GM13977 (cell line): ENCODE data around the gene OFD1.

Experiments used
- DNase-seq: peaks from one replicate; pipeline ENCODE4 v3.0.0; 2012; ENCODE audit warnings: low spot score
- CTCF ChIP-seq: IDR thresholded peaks from 2 replicates; pipeline ENCODE4 v1.5.1; 2012; ENCODE audit warnings: mild to moderate bottlenecking, control low read depth; ENCODE audit not compliant: insufficient read depth; ENCODE audit errors: extremely low read depth, missing control alignments
- in situ Hi-C: fragments of 300-500 bp; cut with MboI; formaldehyde crosslinking; loops from one replicate; pipeline ENCODE4 v1.12.0; 2022; ENCODE audit warnings: low sequenced_read_pairs, low pct_unique_long_range_greater_than_20kb, mixed read lengths, inconsistent platforms; ENCODE audit not compliant: unreplicated experiment

The OFD1 gene

GRCh38 chrX:13694983-13695382 lies 39.6 kb upstream of the OFD1 start:
- TF ChIP-seq CTCF = no peak
- in situ Hi-C loops = loop anchor here (25.0 kb wide), 2 partner anchors 108 to 708 kb away; partner anchors contain the start of gene TMSB4X
- no peak for DNase-seq

GRCh38 chrX:13695601-13696115 lies 38.9 kb upstream of the OFD1 start:
- DNase-seq = no peak
- in situ Hi-C loops = loop anchor here (25.0 kb wide), 2 partner anchors 108 to 708 kb away; partner anchors contain the start of gene TMSB4X
- no peak for TF ChIP-seq CTCF

GRCh38 chrX:13697455-13697854 lies 37.1 kb upstream of the OFD1 start:
- in situ Hi-C loops = loop anchor here (25.0 kb wide), 2 partner anchors 110 to 710 kb away; partner anchors contain the start of gene TMSB4X
- TF ChIP-seq CTCF = no peak
- DNase-seq = peak; percentile 34

GRCh38 chrX:13697976-13698375 lies 36.6 kb upstream of the OFD1 start:
- TF ChIP-seq CTCF = no peak

GRCh38 chrX:13698432-13698831 lies 36.1 kb upstream of the OFD1 start:
- in situ Hi-C loops = loop anchor here (25.0 kb wide), 2 partner anchors 111 to 711 kb away; partner anchors contain the start of gene TMSB4X
- DNase-seq = no peak
- no peak for TF ChIP-seq CTCF

More at GRCh38 chrX:13697976-13698375, 36.6 kb upstream of the OFD1 start:
- in situ Hi-C loops = loop anchor here (25.0 kb wide), 2 partner anchors 111 to 711 kb away; partner anchors contain the start of gene TMSB4X
- no peak for DNase-seq

GRCh38 chrX:13699183-13699826 lies 35.2 kb upstream of the OFD1 start:
- in situ Hi-C loops = loop anchor here (25.0 kb wide), 2 partner anchors 112 to 712 kb away; partner anchors contain the start of gene TMSB4X
- DNase-seq = peak; percentile 56

More at GRCh38 chrX:13699183-13699826, 35.2 kb upstream of the OFD1 start:
- TF ChIP-seq CTCF = no peak
